Measurements from ENCODE around the gene ZNF605.
"Not testable (repeated sequence)": the region's sequence is repeated elsewhere in the genome, so short reads cannot be mapped to it uniquely, and the experiment has no call there.

The ZNF605 gene

GRCh38 chr12:132986001-132986884 is 30.1 kb upstream of the ZNF605 start, which contains the start of gene ZNF26:
Gene ZNF26, plus strand, starts transcription at chr12:132986367. Its CDS starts 474 bp downstream, at chr12:132986841.
- TF ChIP-seq EZH2 (IDR thresholded peaks at IDR 0.05; ENCODE audit: borderline replicate concordance, low read depth, low read length, severe bottlenecking) (no peak), CTCF (IDR thresholded peaks at IDR 0.05; ENCODE audit: borderline replicate concordance, extremely low read depth, low read length, poor library complexity, severe bottlenecking) (no peak)
- Histone ChIP-seq H3K79me2 (ENCODE audit: insufficient read depth, low read length) (peaks cover 51% of the 10 kb centered on the region), H3K9ac (ENCODE audit: low read depth, low read length) (peak within 1 kb of the TSS; percentile 82), H3K9me3 (ENCODE audit: insufficient read depth, low read length, severe bottlenecking) (peaks cover 37% of the 10 kb centered on the region), H3K4me3 (ENCODE audit: low read depth in 1 of 2, low read length in 2 of 2) (peak within 1 kb of the TSS; percentile 93 to 95), H3K4me2 (ENCODE audit: insufficient read depth, low read length) (peak within 1 kb of the TSS; percentile 96), H3K27me3 (ENCODE audit: insufficient read depth, low read length, poor library complexity) (no peaks in the 10 kb centered on the region), H4K20me1 (ENCODE audit: insufficient read depth, low read length) (no peaks in the 10 kb centered on the region), H3K36me3 (ENCODE audit: insufficient read depth, low read length) (peaks cover 50% of the 10 kb centered on the region), H2AFZ (ENCODE audit: low read depth, low read length) (peak within 1 kb of the TSS; percentile 90), H3K4me1 (ENCODE audit: insufficient read depth, low read length) (peaks cover 25% of the 10 kb centered on the region), H3K27ac (ENCODE audit: low read length) (peak within 1 kb of the TSS; percentile 85)
- ATAC-seq (ENCODE audit: insufficient read depth, low read depth) (peak; percentile 96), DNase-seq (peak; percentile 92)

DNA sequence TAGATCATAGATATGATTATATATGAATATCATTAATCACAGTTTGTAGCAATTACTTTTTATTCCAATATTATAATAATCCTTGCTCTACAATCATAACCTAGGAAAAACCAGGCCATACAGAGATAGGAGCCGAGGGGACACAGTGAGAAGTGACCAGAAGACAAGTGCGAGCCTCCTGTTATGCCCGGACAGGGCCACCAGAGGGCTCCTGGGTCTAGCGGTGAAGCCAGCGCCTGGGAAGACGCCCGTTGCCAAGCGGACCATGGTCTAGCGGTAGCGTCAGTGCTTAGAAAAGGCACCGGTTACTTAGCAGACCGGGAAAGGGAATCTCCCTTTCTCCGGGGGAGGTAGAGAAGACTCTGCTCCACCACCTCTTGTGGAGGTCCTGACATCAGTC is 20.8 kb upstream of the ZNF605 start:
- not testable (repeated sequence) for H3K79me2 ChIP-seq (ENCODE audit: insufficient read depth, low read length); H3K4me2 ChIP-seq (ENCODE audit: insufficient read depth, low read length); H3K4me3 ChIP-seq (ENCODE audit: low read depth in 1 of 2, low read length in 2 of 2); ATAC-seq (ENCODE audit: insufficient read depth, low read depth); H4K20me1 ChIP-seq (ENCODE audit: insufficient read depth, low read length); H3K27me3 ChIP-seq (ENCODE audit: insufficient read depth, low read length, poor library complexity); H3K36me3 ChIP-seq (ENCODE audit: insufficient read depth, low read length); H3K27ac ChIP-seq (ENCODE audit: low read length); DNase-seq; H3K4me1 ChIP-seq (ENCODE audit: insufficient read depth, low read length); H3K9ac ChIP-seq (ENCODE audit: low read depth, low read length); H2AFZ ChIP-seq (ENCODE audit: low read depth, low read length)
- TF ChIP-seq CTCF (IDR thresholded peaks at IDR 0.05; ENCODE audit: borderline replicate concordance, extremely low read depth, low read length, poor library complexity, severe bottlenecking) = peak; percentile 10
- peaks cover 12% of the 10 kb centered on the region for H3K9me3 ChIP-seq (ENCODE audit: insufficient read depth, low read length, severe bottlenecking)

DNA sequence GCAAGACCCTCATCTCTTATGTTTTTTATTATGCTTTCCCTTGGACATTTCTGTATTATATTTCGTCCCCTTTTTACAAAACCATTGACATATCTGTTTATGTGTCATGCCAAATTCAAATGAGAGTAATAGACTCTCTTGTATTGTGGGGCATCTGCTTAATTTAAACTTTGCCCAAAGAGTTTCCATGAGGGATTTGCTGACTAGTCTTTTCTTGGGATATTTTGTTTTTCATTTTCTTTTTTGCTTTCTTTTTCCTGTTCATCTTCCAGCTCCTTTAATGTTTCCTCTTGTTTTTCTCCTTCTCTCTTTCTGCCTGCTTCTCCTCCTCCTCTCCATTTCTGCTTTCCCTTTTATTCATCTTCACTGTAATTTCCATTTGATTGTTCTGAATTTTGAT is 16.3 kb upstream of the ZNF605 start:
- TF ChIP-seq CTCF (IDR thresholded peaks at IDR 0.05; ENCODE audit: borderline replicate concordance, extremely low read depth, low read length, poor library complexity, severe bottlenecking) = no peak
- TF ChIP-seq EZH2 (IDR thresholded peaks at IDR 0.05; ENCODE audit: borderline replicate concordance, low read depth, low read length, severe bottlenecking) = no peak
- H3K27ac ChIP-seq (ENCODE audit: low read length) = no peak overlapping the region
- DNase-seq (no peak), ATAC-seq (ENCODE audit: insufficient read depth, low read depth) (no peak)
- no peaks in the 10 kb centered on the region for H4K20me1 ChIP-seq (ENCODE audit: insufficient read depth, low read length)
- H3K9me3 ChIP-seq (ENCODE audit: insufficient read depth, low read length, severe bottlenecking) = peaks cover 30% of the 10 kb centered on the region
- H3K4me2 ChIP-seq (ENCODE audit: insufficient read depth, low read length) = no peak overlapping the region
- H3K36me3 ChIP-seq (ENCODE audit: insufficient read depth, low read length) = no peaks in the 10 kb centered on the region
- H3K4me1 ChIP-seq (ENCODE audit: insufficient read depth, low read length) = no peaks in the 10 kb centered on the region
- no peaks in the 10 kb centered on the region for H3K27me3 ChIP-seq (ENCODE audit: insufficient read depth, low read length, poor library complexity)
- no peak overlapping the region for H2AFZ ChIP-seq (ENCODE audit: low read depth, low read length)
- no peak overlapping the region for H3K9ac ChIP-seq (ENCODE audit: low read depth, low read length)
- H3K79me2 ChIP-seq (ENCODE audit: insufficient read depth, low read length) = no peaks in the 10 kb centered on the region
- H3K4me3 ChIP-seq (ENCODE audit: low read depth in 1 of 2, low read length in 2 of 2) = no peak overlapping the region
